SW480 (cell line): Measurements from ENCODE around the gene IGSF6.
"Not testable (repeated sequence)": the region's sequence is repeated elsewhere in the genome, so short reads cannot be mapped to it uniquely, and the experiment has no call there.

ENCODE experiments used
- DNase-seq: peaks from one replicate; pipeline ENCODE4 v3.0.0-alpha.2; 2016; ENCODE audit warnings: low spot score

The IGSF6 gene

GRCh38 chr16:21628772-21629171 lies 23.6 kb downstream of the IGSF6 start:
- DNase-seq, result no peak

GRCh38 chr16:21628121-21628726 lies 24.2 kb downstream of the IGSF6 start:
- no peak for DNase-seq

DNA sequence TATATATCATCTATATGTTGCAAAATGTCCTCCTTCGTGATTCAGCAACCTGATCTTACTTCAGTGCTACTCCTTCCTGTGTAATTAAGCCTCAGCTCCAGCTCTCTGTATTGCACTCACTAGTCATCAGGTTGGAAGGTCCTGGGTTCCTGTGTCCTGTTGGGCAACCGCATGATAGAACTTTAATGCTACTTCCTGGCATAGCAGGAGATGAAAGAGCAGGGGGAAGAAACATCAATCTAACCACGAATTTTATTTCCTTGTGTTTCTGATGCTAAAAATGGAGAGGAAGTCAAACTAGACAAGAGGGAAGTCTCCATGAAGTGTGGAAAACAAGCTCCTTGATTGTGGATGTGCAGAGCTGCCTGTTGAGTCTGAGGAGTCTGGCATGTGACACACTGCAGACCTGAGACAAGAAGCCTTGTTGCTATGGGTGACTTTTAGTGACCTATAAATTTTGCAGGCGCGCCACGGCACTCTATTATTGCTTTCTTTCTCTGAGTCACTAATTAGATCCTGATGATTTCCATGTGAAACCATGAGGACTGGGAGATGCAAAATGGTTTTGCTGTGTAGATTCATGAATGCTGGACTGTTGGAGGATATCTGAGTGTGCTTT lies 25.6 kb downstream of the IGSF6 start:
- peak; percentile 98 for DNase-seq

GRCh38 chr16:21625026-21625425 lies 27.4 kb downstream of the IGSF6 start:
- DNase-seq, result no peak

DNA sequence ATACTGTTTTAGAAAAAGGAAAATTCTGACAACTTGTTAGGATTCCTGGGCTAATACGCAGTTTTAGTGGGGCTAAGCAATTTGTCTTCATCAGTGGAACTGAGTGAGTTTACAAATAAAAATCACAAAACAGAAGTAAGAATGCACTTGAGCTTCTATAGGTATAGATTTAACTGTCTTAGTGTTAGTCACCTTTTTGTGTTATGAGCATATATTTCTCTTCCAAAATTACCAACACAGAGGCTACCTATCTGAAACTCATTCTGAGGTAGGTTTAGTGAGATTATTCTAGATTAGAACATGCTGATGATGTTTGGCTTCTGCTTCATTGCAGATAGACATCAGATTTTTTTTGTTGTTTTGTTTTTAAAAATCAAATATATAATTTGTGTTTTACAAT lies 29.9 kb downstream of the IGSF6 start:
- DNase-seq, result no peak

- DNase-seq, result no peak
These were observed 31.8 kb downstream of the IGSF6 start for GRCh38 chr16:21620592-21620991.

- peak; percentile 41 for DNase-seq
These were observed 32.5 kb downstream of the IGSF6 start for GRCh38 chr16:21619765-21620425.

DNA sequence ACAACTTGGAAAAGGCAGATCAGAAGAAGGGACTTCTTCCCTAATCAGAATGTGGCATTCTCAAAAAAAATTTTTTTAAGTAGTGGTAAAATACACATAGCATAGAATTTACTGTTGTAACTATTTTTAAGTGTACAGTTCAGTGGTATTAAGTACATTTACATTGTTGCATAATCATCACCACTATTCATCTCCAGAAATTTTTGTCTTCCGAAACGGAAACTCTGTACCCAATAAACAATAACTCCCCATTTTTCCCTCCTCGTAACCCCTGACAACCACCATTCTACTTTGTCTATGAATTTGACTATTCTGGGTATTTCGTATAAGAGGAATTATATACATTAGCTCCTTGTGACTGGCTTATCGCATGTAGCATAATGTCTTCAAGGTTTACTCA lies 34.1 kb downstream of the IGSF6 start:
- DNase-seq, result no peak

GRCh38 chr16:21617607-21618006 lies 34.8 kb downstream of the IGSF6 start:
- DNase-seq, result no peak

DNA sequence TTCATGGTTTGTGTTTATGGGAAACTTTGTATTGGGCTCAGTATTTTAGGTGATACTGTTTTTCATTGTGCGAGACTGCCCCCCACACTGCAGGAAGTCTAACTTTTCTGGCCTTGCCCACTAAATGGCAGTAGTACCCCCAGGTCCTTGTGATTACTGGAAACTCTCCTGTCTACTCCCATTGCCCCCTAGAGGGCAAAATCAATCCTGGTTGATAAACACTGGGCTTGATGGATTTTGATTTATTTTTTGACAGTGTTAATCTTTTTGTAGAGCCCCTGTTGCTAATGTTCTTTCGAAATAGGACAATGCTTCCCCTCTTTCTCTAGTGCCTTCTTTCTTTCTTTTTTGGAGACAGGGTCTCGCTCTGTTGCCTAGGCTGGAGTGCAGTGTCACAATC lies 37.5 kb downstream of the IGSF6 start:
- no peak for DNase-seq

DNA sequence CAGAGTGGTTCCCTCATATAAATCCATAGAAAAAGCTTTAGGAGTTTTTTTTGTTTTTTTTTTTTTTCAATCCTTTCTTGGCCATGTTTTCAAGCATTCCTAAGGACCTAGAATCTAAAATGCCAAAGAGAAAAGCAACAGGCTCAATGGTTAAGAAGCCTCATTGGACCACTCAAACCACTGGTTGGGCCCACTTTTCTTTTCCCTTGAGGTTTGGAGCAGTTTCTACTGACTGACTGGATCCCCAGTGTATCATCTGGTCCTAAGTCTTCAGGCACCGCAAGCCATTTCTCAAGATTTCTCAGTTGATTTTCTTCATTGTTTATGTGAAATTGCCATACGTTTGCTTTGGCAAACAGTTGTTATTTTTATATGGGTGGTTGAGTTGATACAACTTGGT lies 38.6 kb downstream of the IGSF6 start:
- DNase-seq, result no peak

- DNase-seq, result no peak
These were observed 39.0 kb downstream of the IGSF6 start for GRCh38 chr16:21613361-21613760.

GRCh38 chr16:21611556-21612384 lies 40.6 kb downstream of the IGSF6 start:
- no peak for DNase-seq

GRCh38 chr16:21611198-21611555 lies 41.2 kb downstream of the IGSF6 start:
- DNase-seq, result no peak

DNA sequence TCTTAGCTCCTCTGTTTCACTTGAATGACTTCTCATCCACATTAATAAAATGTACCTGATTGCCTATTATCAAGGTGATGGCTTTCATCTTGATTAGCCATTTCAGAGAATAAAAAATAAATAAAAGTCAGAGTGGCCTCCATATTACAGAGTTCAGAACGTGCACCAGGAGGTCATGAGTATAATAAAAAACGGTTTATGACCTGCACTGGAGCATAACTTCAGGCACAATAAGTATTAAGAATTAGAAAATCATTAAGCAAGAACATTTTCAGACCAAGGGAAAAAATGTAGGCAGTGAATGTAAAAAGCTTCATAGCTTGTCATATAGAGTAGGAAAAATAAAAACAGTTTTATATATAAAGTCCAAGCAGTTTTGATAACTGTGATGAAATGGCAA lies 41.6 kb downstream of the IGSF6 start:
- DNase-seq, result no peak

DNA sequence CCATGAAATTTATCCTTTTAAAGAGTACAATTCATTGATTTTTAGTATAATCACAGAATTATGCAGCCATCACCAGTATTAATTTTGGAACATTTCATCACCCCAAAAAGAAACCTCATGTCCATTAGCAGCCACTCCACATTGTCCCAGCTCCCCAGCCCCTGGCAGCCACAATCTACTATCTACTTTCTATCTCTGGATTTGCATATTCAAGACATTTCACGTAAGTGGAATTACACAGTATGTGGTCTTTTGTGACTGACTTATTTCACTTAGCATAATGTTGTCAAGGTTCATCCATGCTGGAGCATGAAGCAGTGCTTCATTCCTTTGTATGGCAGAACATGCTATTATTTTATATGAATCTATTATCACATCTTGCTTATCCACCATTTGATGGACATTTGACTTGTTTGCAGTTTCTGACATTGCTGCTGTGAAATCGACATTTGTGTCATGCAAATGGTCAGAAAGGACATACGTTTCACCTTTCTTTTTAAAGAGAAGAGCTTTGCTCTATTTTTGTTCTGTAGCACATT lies 42.3 kb downstream of the IGSF6 start:
- DNase-seq, result no peak

- no peak for DNase-seq
These were observed 43.6 kb downstream of the IGSF6 start for GRCh38 chr16:21608639-21609328.

GRCh38 chr16:21605848-21606247 lies 46.6 kb downstream of the IGSF6 start:
- not testable (repeated sequence) for DNase-seq

DNA sequence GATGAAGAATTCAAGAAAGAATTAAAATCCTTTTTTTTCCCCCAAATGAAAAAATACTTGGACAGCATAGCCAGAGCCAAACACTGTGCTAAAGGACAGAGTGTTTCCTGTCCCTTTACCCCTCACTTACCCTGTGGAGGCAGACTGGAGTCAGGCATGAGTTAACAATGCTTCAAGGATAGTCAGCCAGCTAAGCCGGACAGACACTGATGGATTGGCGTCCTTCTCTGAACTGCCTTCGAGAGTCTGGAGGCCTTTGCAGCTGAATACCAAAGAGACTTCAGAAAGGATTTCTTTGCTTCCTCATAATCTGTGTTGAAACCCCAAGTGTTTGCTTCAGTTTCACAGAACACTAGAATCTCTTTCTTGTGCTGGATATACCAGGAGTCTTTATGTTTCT lies 48.5 kb downstream of the IGSF6 start:
- DNase-seq, result no peak

GRCh38 chr16:21602785-21603184 lies 49.6 kb downstream of the IGSF6 start:
- DNase-seq, result no peak

- DNase-seq, result peak; percentile 58
These were observed 52.2 kb downstream of the IGSF6 start for GRCh38 chr16:21600031-21600773.
